Neural cell (in vitro differentiated cells): ENCODE data around the gene SPRR2E.

Experiments
- EP300 ChIP-seq: fragments of 450-650 bp; conservative IDR thresholded peaks from 2 replicates; pipeline ENCODE4 v1.6.1; 2014; ENCODE audit warnings: antibody characterized with exemption, mild to moderate bottlenecking, moderate library complexity; ENCODE audit not compliant: poor library complexity, severe bottlenecking
- EZH2 ChIP-seq: fragments of 200-600, 300-800 bp; shearing (Covaris generic), sonication (generic); IDR thresholded peaks from 2 replicates; pipeline ENCODE4 v1.6.1; 2014; ENCODE audit warnings: antibody characterized with exemption, low read length, borderline replicate concordance, mild to moderate bottlenecking; ENCODE audit not compliant: insufficient read depth, poor library complexity, severe bottlenecking
- REST ChIP-seq: IDR thresholded peaks from 2 replicates; pipeline ENCODE4 v1.6.1; 2012; ENCODE audit warnings: borderline replicate concordance
- TAF1 ChIP-seq: IDR thresholded peaks from 2 replicates; pipeline ENCODE4 v1.6.1; 2012; ENCODE audit warnings: low read depth

DNA sequence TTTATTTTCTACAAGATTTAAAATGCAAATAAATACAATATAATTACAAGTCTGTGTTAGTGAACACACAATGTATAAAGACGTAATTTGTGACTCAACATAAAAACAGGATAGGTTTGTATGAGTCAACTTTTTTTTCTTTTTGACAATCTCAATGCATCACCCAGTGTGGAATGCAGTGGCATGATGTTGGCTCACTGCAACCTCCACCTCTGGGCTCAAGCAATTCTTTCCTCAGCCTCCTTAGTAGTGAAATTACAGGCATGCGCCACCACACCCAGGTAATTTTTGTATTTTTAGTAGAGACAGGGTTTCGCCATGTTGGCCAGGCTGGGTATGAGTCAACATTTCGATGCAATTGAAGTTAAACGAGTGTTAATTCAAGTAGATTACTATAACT lies 5.9 kb upstream of the SPRR2E start:
- TF ChIP-seq REST (no peak), TAF1 (no peak), EP300 (no peak), EZH2 (no peak)
